Astrocyte (in vitro differentiated cells and primary cell): ENCODE results near the gene BACH2.

ENCODE experiments used
- CTCF ChIP-seq: IDR thresholded peaks from 2 replicates; pipeline ENCODE4 v1.5.1; 2011; ENCODE audit warnings: low read depth, mild to moderate bottlenecking, inconsistent platforms, low read length, moderate library complexity; ENCODE audit not compliant: insufficient read depth
- EZH2 ChIP-seq: IDR thresholded peaks from 2 replicates; pipeline ENCODE4 v1.6.1; 2012; ENCODE audit warnings: mild to moderate bottlenecking, low read length, inconsistent platforms; ENCODE audit not compliant: insufficient read depth

GRCh38 chr6:90214461-90214860, 82.2 kb downstream of the BACH2 start:
- TF ChIP-seq CTCF (no peak), EZH2 (no peak)
